PC-3 (cell line): ENCODE measurements around the gene SLC25A52. TPM values are rescaled to one million over a fixed set of nuclear protein-coding genes. Genes with fewer than 3 reads are reported as not detected.

Experiments used
- ATAC-seq: fragments of 200-7000 bp; cut with Tn5 transposase; 2 replicates; pipeline ENCODE4 v1.9.1; 2020; ENCODE audit warnings: mild to moderate bottlenecking, moderate library complexity
- BruUV-seq: library from RNA; stranded (reverse); fragments of 400-500 nt; replicated peaks from 2 replicates; lab custom pipeline; 2021; lab: Mats Ljungman, UMichigan
- CTCF ChIA-PET: fragments of 300-600 bp; sonication (Branson Sonifier 250); formaldehyde crosslinking; loops from one replicate; lab custom pipeline; 2022; ENCODE audit warnings: antibody characterized with exemption; lab: Charles Lee
- POLR2A ChIA-PET: fragments of 300-600 bp; sonication (Branson Sonifier 250); formaldehyde crosslinking; loops from one replicate; lab custom pipeline; 2022; ENCODE audit warnings: antibody characterized with exemption; ENCODE audit not compliant: unreplicated experiment; lab: Charles Lee
- DNase-seq: peaks from one replicate; pipeline ENCODE4 v3.0.0-alpha.2; 2015
- H2AFZ ChIP-seq: fragments of 300-600 bp; sonication (generic); 2 replicates; pipeline ENCODE4 v1.6.0; 2016; ENCODE audit warnings: antibody characterized with exemption, low read length
- H3F3A ChIP-seq: fragments of 300-600 bp; sonication (generic); one replicate; pipeline ENCODE4 v1.6.0; 2017; ENCODE audit warnings: antibody characterized with exemption, low read length, control low read depth, mild to moderate bottlenecking; ENCODE audit not compliant: unreplicated experiment
- H3K27ac ChIP-seq: fragments of 300-600 bp; sonication (generic); 2 replicates; pipeline ENCODE4 v1.5.1; 2016; ENCODE audit warnings: mild to moderate bottlenecking, low read length
- H3K27me3 ChIP-seq: fragments of 300-600 bp; sonication (generic); 2 replicates; pipeline ENCODE4 v1.6.1; 2016; ENCODE audit warnings: low read length, mixed read lengths
- H3K36me3 ChIP-seq: fragments of 300-600 bp; sonication (generic); 2 replicates; pipeline ENCODE4 v1.6.1; 2016; ENCODE audit warnings: low read depth, mixed run types, low read length, mixed read lengths
- H3K4me1 ChIP-seq: fragments of 300-600 bp; sonication (generic); 2 replicates; pipeline ENCODE4 v1.5.1; 2016; ENCODE audit warnings: low read length; ENCODE audit not compliant: insufficient read depth
- H3K4me2 ChIP-seq: fragments of 300-600 bp; sonication (generic); 2 replicates; pipeline ENCODE4 v1.6.0; 2016; ENCODE audit warnings: low read length
- H3K4me3 ChIP-seq: fragments of 300-600 bp; sonication (generic); 2 replicates; pipeline ENCODE4 v1.5.1; 2016; ENCODE audit warnings: mild to moderate bottlenecking, low read length, mixed read lengths
- H3K79me2 ChIP-seq: fragments of 300-600 bp; sonication (generic); 2 replicates; pipeline ENCODE4 v1.6.1; 2017; ENCODE audit warnings: low read length, mixed read lengths
- H3K9ac ChIP-seq: fragments of 300-600 bp; sonication (generic); 2 replicates; pipeline ENCODE4 v1.6.0; 2016; ENCODE audit warnings: mild to moderate bottlenecking, low read length
- H3K9me2 ChIP-seq: fragments of 300-600 bp; sonication (generic); replicated peaks from 2 replicates; pipeline ENCODE4 v1.6.1; 2016; ENCODE audit warnings: mixed run types, low read length, mixed read lengths
- H3K9me3 ChIP-seq: fragments of 300-600 bp; sonication (generic); 2 replicates; pipeline ENCODE4 v1.6.1; 2016; ENCODE audit warnings: low read length, mixed read lengths
- H4K20me1 ChIP-seq: fragments of 300-600 bp; sonication (generic); 2 replicates; pipeline ENCODE4 v1.6.1; 2016; ENCODE audit warnings: low read length, mixed read lengths
- EZH2 ChIP-seq: fragments of 300-600 bp; sonication (generic); IDR thresholded peaks from one replicate; pipeline ENCODE4 v1.6.1; 2017; ENCODE audit warnings: antibody characterized with exemption, mild to moderate bottlenecking, low read length; ENCODE audit not compliant: unreplicated experiment
- EZH2phosphoT487 ChIP-seq: fragments of 300-600 bp; sonication (generic); IDR thresholded peaks from 2 replicates; pipeline ENCODE4 v1.6.1; 2018; ENCODE audit warnings: mild to moderate bottlenecking, antibody characterized with exemption, low read length, borderline replicate concordance
- intact Hi-C: fragments of 100-400 bp; cut with micrococcal nuclease; formaldehyde crosslinking; loops from 2 replicates; pipeline ENCODE4 v1.9.0; 2023
- total RNA-seq: library from RNA; depleted of rRNA; stranded (reverse); fragments of >200 nt; gene quantifications from 2 replicates; pipeline ENCODE4 v1.2.3, GENCODE V29; 2014
- TF ChIP-seq, protein P1 (sequence below): fragments of 300-600 bp; sonication (generic); conservative IDR thresholded peaks from 2 replicates; pipeline ENCODE4 v1.5.1; 2017; ENCODE audit warnings: antibody characterized with exemption, low read depth, mild to moderate bottlenecking, low read length

The SLC25A52 gene
- total RNA-seq, 1 experiment from 2014 or later, result not detected

DNA sequence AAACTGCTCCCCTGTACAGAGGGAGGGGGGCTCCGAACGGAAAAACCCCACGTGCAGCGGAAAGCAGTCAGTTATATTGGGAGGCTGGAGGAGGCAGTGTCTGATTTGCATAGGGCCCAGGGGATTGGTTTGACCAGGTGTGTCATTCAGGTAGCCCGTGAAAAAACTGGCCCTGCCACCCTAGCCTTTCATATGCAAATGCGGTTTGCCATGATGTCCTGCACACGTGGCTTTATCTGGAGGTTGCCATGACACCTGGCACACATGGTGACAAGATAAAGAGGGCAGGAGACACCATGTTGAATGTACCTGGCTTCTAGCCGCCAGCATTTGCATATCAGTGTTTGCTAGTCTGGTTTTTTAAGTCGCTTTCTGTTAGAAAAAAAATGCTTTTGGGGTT, 20.5 kb downstream of the SLC25A52 start:
- DNase-seq (no peak), ATAC-seq (no peak)
- Histone ChIP-seq H2AFZ (no peak overlapping the region), H3F3A (no peaks in the 10 kb centered on the region), H3K4me3 (no peak overlapping the region), H4K20me1 (no peaks in the 10 kb centered on the region), H3K4me1 (no peaks in the 10 kb centered on the region), H3K9me2 (no peaks in the 10 kb centered on the region), H3K27ac (no peak overlapping the region), H3K9me3 (no peaks in the 10 kb centered on the region), H3K36me3 (no peaks in the 10 kb centered on the region), H3K4me2 (no peak overlapping the region), H3K9ac (no peak overlapping the region), H3K79me2 (no peaks in the 10 kb centered on the region), H3K27me3 (no peaks in the 10 kb centered on the region)
- intact Hi-C loops, result no loop called here
- ChIA-PET POLR2A (no interaction called here), CTCF (no interaction called here)
- TF ChIP-seq, protein P1, sequence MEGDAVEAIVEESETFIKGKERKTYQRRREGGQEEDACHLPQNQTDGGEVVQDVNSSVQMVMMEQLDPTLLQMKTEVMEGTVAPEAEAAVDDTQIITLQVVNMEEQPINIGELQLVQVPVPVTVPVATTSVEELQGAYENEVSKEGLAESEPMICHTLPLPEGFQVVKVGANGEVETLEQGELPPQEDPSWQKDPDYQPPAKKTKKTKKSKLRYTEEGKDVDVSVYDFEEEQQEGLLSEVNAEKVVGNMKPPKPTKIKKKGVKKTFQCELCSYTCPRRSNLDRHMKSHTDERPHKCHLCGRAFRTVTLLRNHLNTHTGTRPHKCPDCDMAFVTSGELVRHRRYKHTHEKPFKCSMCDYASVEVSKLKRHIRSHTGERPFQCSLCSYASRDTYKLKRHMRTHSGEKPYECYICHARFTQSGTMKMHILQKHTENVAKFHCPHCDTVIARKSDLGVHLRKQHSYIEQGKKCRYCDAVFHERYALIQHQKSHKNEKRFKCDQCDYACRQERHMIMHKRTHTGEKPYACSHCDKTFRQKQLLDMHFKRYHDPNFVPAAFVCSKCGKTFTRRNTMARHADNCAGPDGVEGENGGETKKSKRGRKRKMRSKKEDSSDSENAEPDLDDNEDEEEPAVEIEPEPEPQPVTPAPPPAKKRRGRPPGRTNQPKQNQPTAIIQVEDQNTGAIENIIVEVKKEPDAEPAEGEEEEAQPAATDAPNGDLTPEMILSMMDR, result no peak
- no peak for TF ChIP-seq EZH2
- no peak for TF ChIP-seq EZH2phosphoT487
- BruUV-seq, result no TSS peak

DNA sequence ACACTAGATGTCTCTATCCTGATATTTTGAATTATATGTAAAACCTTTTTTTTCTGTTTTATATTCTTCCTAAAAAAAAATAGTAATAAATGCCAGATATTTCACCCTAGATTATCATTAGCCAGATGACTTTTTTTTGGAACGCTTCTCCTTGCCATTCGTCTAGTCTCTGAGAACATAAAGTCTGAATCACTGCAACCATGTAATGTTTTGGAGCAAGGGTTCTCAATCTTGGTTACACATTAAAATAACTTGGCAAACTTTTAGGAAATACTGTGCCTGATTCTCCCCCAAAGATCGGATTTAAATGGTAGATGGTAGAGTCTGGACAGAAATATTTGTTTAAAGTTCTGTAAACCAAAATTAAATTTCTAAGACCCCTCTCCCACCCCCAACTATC, 21.0 kb downstream of the SLC25A52 start:
- intact Hi-C loops, result no loop called here
- no peak overlapping the region for H2AFZ ChIP-seq
- no peaks in the 10 kb centered on the region for H3K9me2 ChIP-seq
- POLR2A ChIA-PET, result no interaction called here
- H3K79me2 ChIP-seq, result no peaks in the 10 kb centered on the region
- no peak overlapping the region for H3K4me2 ChIP-seq
- DNase-seq (no peak), ATAC-seq (no peak)
- H3K4me3 ChIP-seq, result no peak overlapping the region
- no peak overlapping the region for H3K27ac ChIP-seq
- no peaks in the 10 kb centered on the region for H3K9me3 ChIP-seq
- CTCF ChIA-PET, result no interaction called here
- H3K27me3 ChIP-seq, result no peaks in the 10 kb centered on the region
- H3K36me3 ChIP-seq, result no peaks in the 10 kb centered on the region
- no peak overlapping the region for H3K9ac ChIP-seq
- BruUV-seq, result no TSS peak
- no peak for TF ChIP-seq EZH2phosphoT487
- TF ChIP-seq, protein P1, result no peak
- TF ChIP-seq EZH2, result no peak
- no peaks in the 10 kb centered on the region for H3K4me1 ChIP-seq
- H4K20me1 ChIP-seq, result no peaks in the 10 kb centered on the region
- no peaks in the 10 kb centered on the region for H3F3A ChIP-seq

- Histone ChIP-seq H3K27ac (no peak overlapping the region), H3K27me3 (no peaks in the 10 kb centered on the region), H3K36me3 (no peaks in the 10 kb centered on the region), H3F3A (no peaks in the 10 kb centered on the region), H3K9me2 (no peaks in the 10 kb centered on the region), H3K9ac (no peak overlapping the region), H4K20me1 (no peaks in the 10 kb centered on the region), H2AFZ (no peak overlapping the region), H3K4me3 (no peak overlapping the region), H3K4me1 (no peaks in the 10 kb centered on the region), H3K79me2 (no peaks in the 10 kb centered on the region), H3K4me2 (no peak overlapping the region), H3K9me3 (no peaks in the 10 kb centered on the region)
- ATAC-seq, result no peak
- intact Hi-C loops, result no loop called here
- BruUV-seq, result no TSS peak
- CTCF ChIA-PET, result no interaction called here
- DNase-seq, result peak; percentile 3
- POLR2A ChIA-PET, result no interaction called here
- TF ChIP-seq EZH2 (no peak), EZH2phosphoT487 (no peak)
- TF ChIP-seq, protein P1, result no peak
Measured at GRCh38 chr18:31738460-31739407, 21.9 kb downstream of the SLC25A52 start.
